ENCODE results near the gene ADRM1.

GRCh38 chr20:62292108-62292507 is 10.7 kb upstream of the ADRM1 start:
- no peak for TF ChIP-seq CTCF (IDR thresholded peaks at IDR 0.05; ENCODE audit: insufficient read depth, low read length, poor library complexity, severe bottlenecking)
- TF ChIP-seq EZH2phosphoT487 (conservative IDR thresholded peaks at IDR 0.05; ENCODE audit: low read length), result no peak

Data from SU-DHL-6 (cell line).